HEK293 (cell line): ENCODE data around the gene LOX.

Source experiments
- CTCF ChIA-PET: fragments of 350-600 bp; formaldehyde crosslinking; extraction: SDS; loops from one replicate; lab custom pipeline; 2021; ENCODE audit warnings: antibody characterized with exemption; lab: Yijun Ruan, JAX
- POLR2A ChIA-PET: fragments of 300-600 bp; formaldehyde crosslinking; extraction: SDS; loops from one replicate; lab custom pipeline; 2020; ENCODE audit warnings: antibody characterized with exemption, inconsistent platforms; lab: Yijun Ruan, JAX
- H3K27ac ChIP-seq: fragments of 200-500 bp; sonication (Bioruptor generic); 2 replicates; pipeline ENCODE4 v1.5.1; 2014; ENCODE audit warnings: low read depth, low read length, control low read depth, inconsistent platforms; ENCODE audit errors: extremely low read depth
- H3K36me3 ChIP-seq, 2 experiments: fragments of 200-500 bp in 1 of 2; sonication (Bioruptor generic) in 1 of 2; 1 replicate in 1 of 2; 2 replicates in 1 of 2; pipeline ENCODE4 v1.5.1; 2014 to 2017; ENCODE audit warnings: inconsistent platforms in 2 of 2, low read length in 2 of 2; ENCODE audit not compliant: control insufficient read depth in 2 of 2, insufficient read depth in 1 of 2
- H3K4me1 ChIP-seq: fragments of 200-500 bp; sonication (Bioruptor generic); 2 replicates; pipeline ENCODE4 v1.5.1; 2014; ENCODE audit warnings: mild to moderate bottlenecking, low read length, inconsistent platforms; ENCODE audit not compliant: control insufficient read depth, insufficient read depth
- H3K4me3 ChIP-seq: 2 replicates; pipeline ENCODE4 v1.5.1; 2011; ENCODE audit warnings: low read depth, mild to moderate bottlenecking, control low read depth, low read length, moderate library complexity
- H3K9me3 ChIP-seq: fragments of 200-500 bp; sonication (Bioruptor generic); 2 replicates; pipeline ENCODE4 v1.5.1; 2014; ENCODE audit warnings: low read depth, low read length, inconsistent platforms; ENCODE audit not compliant: control insufficient read depth, insufficient read depth
- KLF16 ChIP-seq: fragments of 450-650 bp; formaldehyde crosslinking; IDR thresholded peaks from 2 replicates; pipeline ENCODE4 v1.5.1; 2017; ENCODE audit warnings: missing biosample characterization, missing genetic modification characterization
- KLF17 ChIP-seq: fragments of 450-650 bp; formaldehyde crosslinking; IDR thresholded peaks from 2 replicates; pipeline ENCODE4 v1.5.1; 2016; ENCODE audit warnings: missing biosample characterization, missing genetic modification characterization
- KLF8 ChIP-seq: fragments of 450-650 bp; formaldehyde crosslinking; IDR thresholded peaks from 2 replicates; pipeline ENCODE4 v1.5.1; 2016; ENCODE audit warnings: missing biosample characterization, missing genetic modification characterization
- MEIS1 ChIP-seq: sonication (generic); formaldehyde crosslinking; IDR thresholded peaks from 2 replicates; pipeline ENCODE4 v1.8.1; 2022; ENCODE audit warnings: missing genetic modification reagents, mild to moderate bottlenecking, borderline replicate concordance
- ZBTB44 ChIP-seq: fragments of 450-650 bp; IDR thresholded peaks from 2 replicates; pipeline ENCODE4 v1.5.1; 2018; ENCODE audit warnings: missing biosample characterization, mild to moderate bottlenecking, missing genetic modification characterization
- ZBTB6 ChIP-seq: fragments of 450-650 bp; formaldehyde crosslinking; IDR thresholded peaks from 2 replicates; pipeline ENCODE4 v1.5.1; 2017; ENCODE audit warnings: missing biosample characterization, missing genetic modification characterization
- ZNF112 ChIP-seq: fragments of 450-650 bp; formaldehyde crosslinking; IDR thresholded peaks from 2 replicates; pipeline ENCODE4 v1.5.0; 2017; ENCODE audit warnings: missing biosample characterization, missing genetic modification characterization
- ZNF146 ChIP-seq: fragments of 450-650 bp; formaldehyde crosslinking; IDR thresholded peaks from 2 replicates; pipeline ENCODE4 v1.5.1; 2016; ENCODE audit warnings: missing biosample characterization, missing genetic modification characterization
- ZNF19 ChIP-seq: fragments of 450-650 bp; formaldehyde crosslinking; IDR thresholded peaks from 2 replicates; pipeline ENCODE4; 2016; ENCODE audit warnings: missing biosample characterization, missing genetic modification characterization, low read depth
- ZNF341 ChIP-seq: fragments of 450-650 bp; formaldehyde crosslinking; IDR thresholded peaks from 2 replicates; pipeline ENCODE4; 2016; ENCODE audit warnings: low read depth, missing biosample characterization, missing genetic modification characterization
- ZNF416 ChIP-seq: fragments of 450-650 bp; formaldehyde crosslinking; IDR thresholded peaks from 2 replicates; pipeline ENCODE4 v1.5.1; 2016; ENCODE audit warnings: missing biosample characterization, missing genetic modification characterization
- ZNF530 ChIP-seq: fragments of 450-650 bp; formaldehyde crosslinking; IDR thresholded peaks from 2 replicates; pipeline ENCODE4 v1.5.1; 2016; ENCODE audit warnings: low read depth, missing biosample characterization, missing genetic modification characterization
- ZNF580 ChIP-seq: fragments of 450-650 bp; formaldehyde crosslinking; IDR thresholded peaks from 2 replicates; pipeline ENCODE4 v1.5.1; 2016; ENCODE audit warnings: missing biosample characterization, missing genetic modification characterization
- ZNF585B ChIP-seq: fragments of 450-650 bp; formaldehyde crosslinking; IDR thresholded peaks from 2 replicates; pipeline ENCODE4 v1.5.1; 2016; ENCODE audit warnings: missing biosample characterization, missing genetic modification characterization
- ZNF600 ChIP-seq: fragments of 450-650 bp; formaldehyde crosslinking; IDR thresholded peaks from 2 replicates; pipeline ENCODE4 v1.5.1; 2016; ENCODE audit warnings: missing biosample characterization, missing genetic modification characterization
- ZNF639 ChIP-seq: fragments of 450-650 bp; formaldehyde crosslinking; IDR thresholded peaks from 2 replicates; pipeline ENCODE4 v1.5.1; 2016; ENCODE audit warnings: missing biosample characterization, missing genetic modification characterization
- ZNF791 ChIP-seq: fragments of 450-650 bp; formaldehyde crosslinking; IDR thresholded peaks from 2 replicates; pipeline ENCODE4 v1.5.1; 2016; ENCODE audit warnings: missing biosample characterization, missing genetic modification characterization
- ZSCAN23 ChIP-seq: fragments of 450-650 bp; formaldehyde crosslinking; IDR thresholded peaks from 2 replicates; pipeline ENCODE4 v1.5.1; 2016; ENCODE audit warnings: missing biosample characterization, missing genetic modification characterization
- ZSCAN4 ChIP-seq: fragments of 450-650 bp; formaldehyde crosslinking; IDR thresholded peaks from 2 replicates; pipeline ENCODE4 v1.5.1; 2017; ENCODE audit warnings: missing biosample characterization, missing genetic modification characterization

Gene LOX

GRCh38 chr5:122111460-122111859 is 33.4 kb upstream of the LOX start (continued):
- TF ChIP-seq ZBTB44 (tag by site-specific recombination): no peak
- TF ChIP-seq ZBTB6 (tag by site-specific recombination): no peak
- TF ChIP-seq ZNF585B (tag by site-specific recombination): no peak
- no peak for TF ChIP-seq ZNF19 (tag by site-specific recombination)
- no peak for TF ChIP-seq KLF16
- TF ChIP-seq ZNF112 (tag by site-specific recombination): no peak
- TF ChIP-seq ZNF791 (tag by site-specific recombination): no peak

GRCh38 chr5:122110987-122111386 is 32.9 kb upstream of the LOX start:
- no peaks in the 10 kb centered on the region for H3K4me1 ChIP-seq
- POLR2A ChIA-PET: no interaction called here
- no peak overlapping the region for H3K27ac ChIP-seq
- H3K9me3 ChIP-seq: no peaks in the 10 kb centered on the region
- H3K4me3 ChIP-seq: no peak overlapping the region
- TF ChIP-seq ZNF341: 0 out of 2 replicates have a peak, but pooled peaks have one; percentile 4
- TF ChIP-seq ZNF639 (tag by site-specific recombination): no peak
- TF ChIP-seq ZNF530 (tag by site-specific recombination): no peak
- TF ChIP-seq, all 188 proteins: peak for 1
- CTCF ChIA-PET: interaction anchor here (0.7 to 2.8 kb wide), 4 partner anchors 9 to 1429 kb away, joined by 3 to 10 read pairs (median 4); no protein-coding TSS in a partner anchor
- H3K36me3 ChIP-seq: no peaks in the 10 kb centered on the region

- Histone ChIP-seq H3K27ac (no peak overlapping the region), H3K4me1 (no peaks in the 10 kb centered on the region), H3K9me3 (no peaks in the 10 kb centered on the region), H3K36me3 (no peaks in the 10 kb centered on the region), H3K4me3 (no peak overlapping the region)
- POLR2A ChIA-PET: no interaction called here
- CTCF ChIA-PET: no interaction called here
- TF ChIP-seq MEIS1 (CRISPR knock-in tag) (no peak), ZSCAN4 (no peak), ZNF600 (tag by site-specific recombination) (no peak), KLF17 (tag by site-specific recombination) (no peak), ZNF580 (tag by site-specific recombination) (no peak), ZNF416 (tag by site-specific recombination) (no peak), KLF8 (tag by site-specific recombination) (no peak), ZNF146 (no peak), ZSCAN23 (tag by site-specific recombination) (no peak)
These were observed 29.0 kb upstream of the LOX start for GRCh38 chr5:122107016-122107415.
